ENCODE data around the gene SNX10.

The SNX10 gene

DNA sequence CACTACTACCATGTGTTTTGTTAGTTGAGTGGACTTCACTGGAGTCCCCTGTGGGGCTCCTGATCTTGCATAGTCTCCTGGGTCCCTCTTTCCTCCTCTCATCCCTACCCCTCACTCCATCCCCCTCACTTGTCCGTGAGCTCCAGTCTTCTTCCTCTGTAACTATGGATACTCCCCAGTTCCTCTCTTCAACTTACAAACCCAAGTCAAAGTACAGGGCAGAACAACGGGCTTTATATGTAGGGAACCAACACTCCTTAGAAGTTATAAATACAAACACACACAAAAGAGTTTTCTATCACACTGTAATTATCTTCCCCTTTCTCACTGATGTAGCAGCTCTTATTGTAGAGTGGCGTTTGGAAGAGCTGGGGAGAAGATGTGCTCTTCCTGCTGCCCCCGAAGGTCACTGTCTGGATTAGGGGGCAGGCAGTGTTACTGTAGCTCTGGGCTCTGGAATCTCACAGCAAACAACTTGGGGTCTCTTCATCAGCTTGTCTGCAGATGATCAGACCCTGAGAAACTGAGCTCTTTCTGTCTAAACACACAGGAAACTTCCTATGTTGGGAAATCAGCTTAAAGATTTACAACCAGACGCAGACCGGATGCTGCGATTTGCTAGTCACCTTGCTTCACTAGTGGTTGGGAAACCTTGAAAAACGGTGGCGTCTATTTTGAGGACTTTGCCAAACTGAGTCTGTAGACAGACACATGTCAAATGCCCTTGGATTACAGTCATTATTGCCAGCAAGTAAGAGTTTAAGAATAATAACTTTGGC, 13.6 kb downstream of the SNX10 start:
- DNase-seq = no peak

- no peak for DNase-seq
Measured at GRCh38 chr7:26305869-26306665, 14.4 kb downstream of the SNX10 start.

DNA sequence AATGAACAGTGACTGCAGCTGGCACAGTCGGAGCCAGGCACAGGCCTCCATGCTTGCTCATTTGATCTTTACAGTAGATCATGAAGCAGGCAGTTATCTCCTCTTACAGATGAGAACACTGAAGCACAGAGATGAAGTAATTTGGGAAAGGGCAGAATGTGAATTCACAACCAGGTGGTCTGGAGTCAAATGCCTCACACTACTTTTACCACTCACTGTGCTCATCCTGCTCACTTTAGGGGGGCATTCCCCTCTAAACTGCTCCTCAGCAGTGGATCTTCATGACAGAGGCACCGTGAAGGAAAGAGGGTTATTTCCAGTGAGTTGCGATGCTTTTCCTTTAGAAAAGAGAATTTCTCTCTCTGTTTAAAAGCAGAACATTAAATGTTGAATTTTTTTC, 15.1 kb downstream of the SNX10 start:
- no peak for DNase-seq

GRCh38 chr7:26307226-26307625, 15.6 kb downstream of the SNX10 start:
- DNase-seq = no peak

DNA sequence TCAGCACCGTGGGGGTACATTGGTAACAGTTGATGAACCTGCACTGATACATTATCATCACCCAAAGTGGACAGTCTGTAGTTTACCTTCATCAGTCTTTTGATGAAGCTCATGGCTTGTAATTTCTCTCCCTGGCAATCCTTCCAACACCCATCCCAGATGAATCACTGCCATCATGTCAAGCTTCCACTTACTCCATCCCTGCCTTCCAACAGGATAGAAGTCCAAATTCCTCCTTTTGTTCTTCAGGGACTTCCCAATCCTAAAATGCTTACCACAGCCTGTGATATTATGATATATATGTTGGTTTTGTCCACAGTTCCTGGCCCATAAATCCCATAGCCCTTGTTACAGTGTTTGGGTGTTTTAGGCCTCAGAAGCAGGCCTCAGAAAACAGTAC, 16.1 kb downstream of the SNX10 start:
- no peak for DNase-seq

GRCh38 chr7:26308551-26308950, 16.9 kb downstream of the SNX10 start:
- no peak for DNase-seq

- no peak for DNase-seq
Measured at GRCh38 chr7:26309089-26309488, 17.4 kb downstream of the SNX10 start.

GRCh38 chr7:26311798-26312197, 20.1 kb downstream of the SNX10 start:
- DNase-seq = no peak

DNA sequence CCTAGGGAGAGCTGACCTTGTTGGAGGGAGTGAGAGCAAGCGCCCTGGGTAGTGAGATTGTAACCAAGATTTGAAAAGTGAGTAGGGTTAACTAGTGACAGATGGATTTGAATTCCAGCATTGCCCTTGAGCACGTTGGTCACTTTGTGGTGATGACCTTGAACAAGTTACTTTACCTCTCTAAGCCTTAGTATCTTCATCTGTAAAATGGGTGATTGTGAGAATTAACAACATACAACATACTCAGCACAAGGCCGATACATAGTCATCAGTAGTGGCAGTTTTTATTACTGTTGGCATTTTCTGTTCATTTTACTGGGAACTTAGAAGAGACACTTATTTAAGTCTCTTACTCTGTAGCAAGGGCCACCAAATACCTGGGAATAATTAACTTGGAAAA, 25.5 kb downstream of the SNX10 start:
- DNase-seq = no peak

DNA sequence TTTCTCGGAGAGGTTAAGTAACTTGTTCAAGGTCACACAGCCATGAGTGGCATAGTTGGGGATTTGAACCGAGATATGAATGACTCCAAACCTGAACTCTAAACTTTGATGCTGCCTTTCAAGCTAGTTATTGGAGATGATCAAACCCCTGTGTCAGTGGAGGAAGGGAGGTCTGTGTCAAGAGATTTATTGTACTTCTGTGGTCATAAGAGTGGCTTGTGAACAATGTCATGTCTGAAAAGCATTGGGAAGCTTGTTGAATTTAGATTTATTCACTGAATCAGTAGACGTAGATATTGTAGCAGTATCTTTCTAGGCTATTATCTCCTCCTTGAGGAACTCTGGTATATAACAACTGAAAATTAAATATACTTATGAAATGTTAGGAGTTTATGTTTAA, 27.3 kb downstream of the SNX10 start:
- no peak for DNase-seq

DNA sequence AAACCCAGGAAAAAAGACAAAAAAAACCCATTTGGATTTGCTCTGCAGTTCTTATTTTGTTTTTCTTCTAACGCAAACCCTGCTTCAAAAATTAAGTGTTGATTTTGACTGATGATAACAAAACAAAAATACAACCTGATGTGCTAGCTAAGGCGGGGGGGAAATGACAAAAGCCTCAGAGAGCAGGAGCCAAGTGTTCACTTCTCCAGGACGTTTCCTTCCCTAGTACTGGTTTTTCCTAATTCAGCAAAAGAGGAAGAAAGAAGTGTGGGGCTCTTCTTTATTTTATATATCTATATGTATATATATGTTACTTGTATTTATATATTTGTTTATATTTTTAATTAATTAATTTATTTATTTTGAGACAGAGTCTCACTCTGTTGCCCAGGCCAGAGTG, 28.0 kb downstream of the SNX10 start:
- DNase-seq = no peak

- no peak for DNase-seq
Measured at GRCh38 chr7:26320878-26321277, 29.2 kb downstream of the SNX10 start.

DNA sequence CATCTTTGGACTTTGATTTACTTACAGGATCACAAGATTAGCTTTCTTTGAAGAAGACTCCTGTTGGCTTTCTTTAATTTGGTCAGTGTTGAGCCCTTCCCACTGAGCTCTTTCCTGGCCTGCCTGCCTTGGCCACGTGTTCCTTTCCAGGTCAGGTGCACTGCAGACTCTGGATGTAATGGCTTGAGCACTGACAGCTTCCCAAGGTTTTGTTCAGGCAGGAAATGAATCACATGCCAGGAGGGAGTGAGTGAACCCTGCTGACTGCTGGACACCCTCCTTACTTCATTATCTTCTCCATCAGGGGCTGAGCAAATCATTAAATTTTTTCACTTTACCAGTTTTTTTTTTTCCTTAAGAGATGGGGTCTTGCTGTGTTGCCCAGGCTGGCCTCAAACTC, 29.8 kb downstream of the SNX10 start:
- no peak for DNase-seq

GRCh38 chr7:26326211-26326610, 34.5 kb downstream of the SNX10 start:
- no peak for DNase-seq

DNA sequence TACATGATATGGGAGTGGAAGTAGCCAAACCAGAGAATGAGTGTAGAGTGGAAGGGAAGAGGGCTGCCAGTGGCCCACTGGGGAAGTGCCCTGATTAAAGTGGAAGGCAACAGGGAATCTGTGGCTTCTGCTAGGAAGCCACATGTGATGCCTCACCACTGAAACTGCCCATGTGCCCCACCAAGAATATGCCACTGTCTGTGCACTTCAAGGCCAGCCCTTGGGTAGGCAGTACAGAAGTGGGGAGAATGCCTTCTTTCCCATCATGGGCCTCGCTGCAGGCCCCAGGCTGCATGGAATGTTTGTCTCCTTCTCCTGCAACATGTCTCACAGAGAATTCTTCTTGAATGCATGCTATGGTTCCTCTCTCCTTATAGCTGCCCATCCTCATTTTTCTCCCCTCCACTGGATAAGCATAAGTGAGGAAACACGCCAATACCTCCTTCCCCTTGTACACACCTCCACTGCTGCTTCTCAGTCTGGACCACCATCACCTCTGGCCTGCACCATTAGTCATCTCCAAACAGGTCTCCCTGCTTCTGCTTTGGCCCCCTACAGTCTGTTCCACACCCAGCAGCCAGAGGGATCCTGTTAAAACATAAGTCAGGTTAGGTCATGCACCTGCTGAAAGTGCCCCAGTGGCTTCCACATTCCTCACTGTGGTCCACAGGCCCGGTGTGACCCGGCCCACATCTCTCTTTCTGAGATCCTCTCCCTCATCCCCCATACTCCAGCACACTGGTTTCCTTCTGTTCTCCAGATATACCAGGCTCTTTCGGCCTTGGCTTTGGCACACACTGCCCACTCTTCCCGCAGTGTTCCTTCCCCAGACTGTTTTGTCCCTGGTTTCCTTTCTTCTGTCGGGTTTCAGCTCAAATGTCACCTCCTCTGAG, 37.1 kb downstream of the SNX10 start:
- DNase-seq = no peak

- DNase-seq = no peak
Measured at GRCh38 chr7:26329520-26330255, 38.0 kb downstream of the SNX10 start.

DNA sequence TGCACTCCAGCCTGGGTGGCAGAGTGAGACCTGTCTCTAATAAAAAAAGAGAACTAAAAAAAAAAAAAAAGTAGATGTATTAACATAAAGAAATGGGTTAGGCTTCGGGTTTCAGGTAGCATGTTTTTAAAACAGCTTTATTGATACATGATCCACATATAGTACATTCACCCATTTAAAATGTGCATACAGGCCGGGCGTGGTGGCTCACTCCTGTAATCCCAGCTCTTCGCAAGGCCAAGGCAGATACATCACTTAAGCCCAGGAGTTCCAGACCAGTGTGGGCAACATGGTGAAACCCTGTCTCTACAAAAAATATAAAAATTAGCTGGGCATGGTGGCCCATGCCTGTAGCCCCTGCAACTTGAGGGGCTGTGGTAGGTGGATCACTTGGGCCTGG, 39.5 kb downstream of the SNX10 start:
- DNase-seq = no peak

DNA sequence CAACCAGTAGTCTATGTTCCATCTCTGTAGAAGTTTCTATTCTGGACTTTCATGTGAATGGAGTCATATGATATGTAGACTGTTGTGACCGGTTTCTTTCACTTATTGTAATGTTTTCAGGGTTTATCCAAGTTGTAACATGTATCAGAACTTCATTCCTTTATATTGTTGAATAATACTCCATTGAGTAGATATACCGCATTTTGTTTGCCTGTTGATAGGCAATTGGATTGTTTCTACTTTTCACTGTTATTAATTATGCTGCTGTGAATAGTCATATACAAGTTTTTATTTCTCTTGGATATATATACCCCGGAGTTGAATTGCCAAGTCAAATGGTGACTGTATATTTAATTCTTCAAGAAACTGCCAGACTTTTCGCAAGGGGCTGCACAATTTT, 40.1 kb downstream of the SNX10 start:
- DNase-seq = no peak

DNA sequence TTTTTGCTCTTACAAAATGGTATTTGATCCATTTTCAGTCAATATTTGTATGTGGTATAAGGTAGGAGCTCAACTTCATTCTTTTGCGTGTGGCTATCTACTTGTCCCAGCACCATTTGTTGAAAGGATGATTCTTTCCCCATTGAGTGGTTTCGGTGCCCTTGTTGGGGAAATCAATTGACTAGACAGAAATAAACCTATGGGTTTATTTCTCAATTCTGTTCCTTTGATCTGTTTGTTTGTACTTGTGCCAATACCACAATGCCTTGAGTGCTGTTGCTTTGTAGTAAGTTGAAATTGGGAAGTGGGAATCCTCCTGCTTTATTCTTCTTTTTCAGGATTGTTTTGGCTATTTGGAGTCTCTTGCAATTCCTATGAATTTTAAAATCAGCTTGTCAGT, 41.0 kb downstream of the SNX10 start:
- no peak for DNase-seq

DNA sequence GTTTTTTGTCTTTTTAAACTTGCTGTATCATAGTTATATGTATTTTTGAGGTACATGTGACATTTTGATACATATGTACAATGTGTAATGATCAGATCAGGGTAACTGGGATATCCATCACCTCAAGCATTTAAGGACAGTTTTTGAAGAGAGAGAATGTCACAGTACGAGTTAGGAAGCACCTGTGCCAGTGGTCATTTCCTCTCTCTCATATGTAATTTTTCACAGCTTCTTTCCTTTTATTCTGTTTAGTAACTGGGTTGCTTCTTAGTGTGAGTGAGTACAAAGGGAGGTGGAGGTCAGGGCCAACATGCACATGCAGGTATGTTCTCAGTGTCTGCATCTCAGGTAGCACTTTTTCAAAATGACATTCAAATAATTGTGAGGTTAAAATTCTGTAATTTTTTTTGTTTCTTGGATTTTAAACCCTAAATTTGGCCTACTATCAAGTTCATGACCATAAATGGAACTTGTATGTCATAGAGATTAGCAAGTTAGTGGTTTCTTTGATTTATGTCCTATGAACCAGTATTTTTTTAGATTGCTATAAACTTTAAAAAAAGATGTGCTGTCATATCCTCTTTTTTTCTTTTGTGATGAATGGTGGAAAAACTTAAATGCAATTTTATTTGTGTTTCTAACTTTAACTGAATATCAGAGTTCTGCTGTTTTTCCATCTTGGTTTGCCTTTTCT, 42.7 kb downstream of the SNX10 start:
- no peak for DNase-seq

GRCh38 chr7:26337232-26337865, 45.7 kb downstream of the SNX10 start:
- no peak for DNase-seq

All from fibroblast of upper back skin (primary cell).